Activated T-cell treated with anti-CD3 and anti-CD28 coated beads for 4 hours (primary cell): ENCODE measurements around the gene LRRC8C.

Experiments
- DNase-seq: peaks from one replicate; pipeline ENCODE4 v3.0.0-alpha.2; 2020

The LRRC8C gene

DNA sequence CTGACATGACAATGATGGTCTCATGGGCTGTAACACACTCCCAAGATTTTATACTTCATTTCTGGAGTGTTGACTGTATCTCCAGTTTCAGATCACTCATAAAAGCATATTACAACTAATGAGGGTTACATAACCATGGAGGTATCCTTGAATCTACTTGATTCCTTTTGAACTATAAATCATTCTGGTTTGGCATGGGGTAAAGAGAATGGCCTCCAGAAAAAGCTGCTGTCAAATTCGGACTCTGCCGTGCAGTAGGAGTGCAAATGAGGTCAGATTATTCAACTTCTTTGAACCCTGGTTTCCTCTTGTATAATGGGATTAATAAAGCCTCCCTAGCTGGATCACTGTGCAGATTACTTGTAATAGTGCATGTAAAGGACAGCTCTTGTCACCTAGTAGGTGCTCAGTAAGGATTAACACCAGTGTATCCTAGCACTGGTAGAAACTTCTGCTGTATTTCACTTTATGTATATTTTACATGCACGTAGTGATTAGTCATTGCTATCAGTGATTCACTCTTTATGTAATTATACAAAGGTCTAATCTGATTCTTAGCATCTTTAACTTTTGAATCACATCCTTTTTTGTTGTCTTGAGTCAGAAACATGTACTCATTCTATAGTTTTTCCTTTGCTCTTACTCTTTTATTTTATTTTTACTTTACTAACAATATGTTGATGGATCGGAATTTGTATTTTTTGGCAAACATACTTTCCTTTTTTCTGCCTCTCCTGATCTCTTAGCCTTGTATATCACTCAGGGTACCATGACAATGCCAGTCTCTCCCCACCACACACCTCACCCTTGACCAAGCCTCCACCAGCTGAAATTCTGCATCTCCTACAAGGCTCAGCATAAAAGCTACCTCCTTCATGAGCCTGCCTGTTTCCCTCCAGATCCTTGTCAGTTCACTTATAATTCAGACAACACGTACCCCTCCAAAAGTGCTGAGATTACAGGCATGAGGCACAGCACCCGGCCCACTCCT lies 3.2 kb downstream of the LRRC8C start:
- no peak for DNase-seq

DNA sequence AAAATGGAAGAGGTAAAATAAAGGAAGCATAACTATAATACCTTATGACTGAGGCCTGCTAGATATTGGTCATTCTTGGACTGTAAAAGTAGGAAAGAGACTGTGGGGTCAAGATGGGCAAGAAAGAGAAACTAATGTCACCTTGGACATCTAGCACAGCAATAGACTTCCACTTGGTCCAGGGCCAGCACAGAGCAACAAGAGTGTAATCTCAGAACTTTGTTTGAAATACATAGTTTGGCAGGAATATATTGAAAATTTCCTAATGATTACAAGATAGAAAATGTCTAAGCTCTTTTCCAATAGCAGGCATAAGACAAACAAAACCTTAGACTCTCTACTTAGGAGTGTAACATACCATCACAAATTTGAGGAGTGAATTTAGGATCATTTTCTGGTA lies 4.6 kb downstream of the LRRC8C start:
- no peak for DNase-seq

DNA sequence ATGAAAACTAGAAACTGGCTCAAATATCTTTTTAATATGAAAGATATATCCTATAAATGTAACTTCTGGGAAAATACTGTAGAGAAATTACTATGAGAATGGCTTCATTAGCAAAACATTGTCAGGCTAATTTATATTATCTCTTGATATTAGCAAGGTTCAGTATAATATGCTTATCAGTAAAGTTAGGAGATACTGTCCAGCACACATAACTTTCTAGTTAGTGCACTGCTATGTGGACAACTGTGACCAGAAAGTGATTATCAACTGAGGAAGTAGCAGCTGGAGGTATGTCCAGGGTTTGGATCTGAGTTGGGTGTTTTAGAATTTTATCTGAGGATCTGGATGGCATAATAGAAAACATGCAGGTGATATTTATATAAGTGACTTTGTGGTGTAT lies 7.5 kb downstream of the LRRC8C start:
- DNase-seq, result no peak

DNA sequence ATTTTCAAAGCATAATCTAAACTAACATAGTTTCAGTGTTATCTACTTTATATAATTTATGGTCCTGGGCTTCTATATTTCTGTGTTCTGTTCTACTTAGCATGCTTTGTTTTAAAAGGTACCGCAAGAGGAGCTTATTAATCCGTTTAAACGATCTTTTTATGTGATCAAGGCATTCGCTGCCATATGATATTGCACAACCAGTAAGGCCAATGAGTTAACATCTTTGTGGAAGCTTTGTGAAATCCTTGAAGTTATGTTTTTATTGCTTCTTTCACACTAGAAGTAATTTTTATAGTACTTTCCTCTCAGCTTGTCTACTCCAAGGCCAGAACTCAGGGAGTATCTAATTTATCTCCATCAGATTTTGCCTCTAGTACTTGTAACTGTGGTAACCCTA lies 8.9 kb downstream of the LRRC8C start:
- DNase-seq, result no peak

DNA sequence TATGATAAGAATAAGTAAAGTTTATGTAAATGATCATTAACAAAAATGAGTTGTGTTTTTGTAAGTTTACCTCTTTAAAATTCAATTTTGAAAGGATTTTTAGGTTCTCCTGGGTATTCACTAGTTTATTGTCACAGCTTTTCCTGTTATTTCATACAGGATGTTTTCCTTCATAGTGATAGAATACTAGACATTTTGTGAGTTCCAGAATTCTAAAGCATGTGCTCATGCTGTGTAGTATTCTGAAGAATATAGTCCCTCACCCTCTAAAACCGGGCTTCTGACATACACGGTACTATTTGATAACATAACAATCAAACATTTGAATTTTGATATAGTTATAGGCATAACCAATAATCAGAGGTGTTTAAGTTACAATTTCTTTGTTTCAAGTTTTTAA lies 10.7 kb downstream of the LRRC8C start:
- DNase-seq, result no peak

DNA sequence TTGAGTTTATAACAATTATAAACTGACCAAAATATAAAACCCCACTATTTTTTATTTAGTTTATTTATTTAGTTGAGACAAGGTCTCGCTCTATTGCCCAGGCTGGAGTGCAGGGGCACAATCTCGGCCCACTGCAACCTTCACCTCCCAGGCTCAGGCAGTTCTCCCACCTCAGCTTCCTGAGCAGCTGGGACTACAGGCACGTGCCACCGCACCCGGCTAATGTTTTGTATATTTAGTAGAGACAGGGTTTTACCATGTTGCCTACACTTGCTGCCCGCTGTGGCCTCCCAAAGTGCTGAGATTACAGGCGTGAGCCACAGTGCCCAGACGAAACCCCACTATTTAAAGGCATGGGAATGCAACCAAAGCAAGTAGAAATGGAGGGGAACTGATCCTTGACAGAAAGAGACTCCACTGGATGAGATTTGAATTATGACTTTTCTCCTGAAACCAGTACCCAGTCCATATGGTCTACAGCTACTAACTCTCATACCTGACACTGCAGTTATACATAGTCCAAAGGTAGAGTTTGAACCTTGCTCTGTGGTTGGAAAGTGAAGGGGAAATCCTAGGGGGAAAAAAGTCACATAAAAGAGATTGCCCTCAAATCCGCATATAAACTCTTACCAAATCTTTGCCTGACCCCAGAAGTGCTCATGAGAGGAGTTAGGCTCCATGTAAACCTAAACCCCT lies 11.3 kb downstream of the LRRC8C start:
- DNase-seq, result no peak

DNA sequence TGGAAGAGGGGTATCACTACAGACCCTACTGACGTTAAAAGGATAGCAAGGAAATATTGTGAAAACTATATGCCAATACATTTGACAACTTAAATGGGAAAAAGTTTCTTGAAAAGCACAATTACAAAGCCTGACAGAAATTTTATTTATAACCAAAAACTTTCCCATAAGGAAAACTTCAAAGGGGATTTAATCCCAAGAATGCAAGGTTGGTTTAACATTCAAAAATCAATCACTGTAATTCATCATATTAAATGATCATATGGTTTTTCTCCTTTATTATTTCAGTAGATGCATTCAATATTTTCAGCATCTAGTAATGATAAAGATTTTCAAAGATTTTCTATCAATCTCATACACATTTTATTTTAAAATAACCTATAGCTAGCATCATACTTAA lies 13.3 kb downstream of the LRRC8C start:
- no peak for DNase-seq

DNA sequence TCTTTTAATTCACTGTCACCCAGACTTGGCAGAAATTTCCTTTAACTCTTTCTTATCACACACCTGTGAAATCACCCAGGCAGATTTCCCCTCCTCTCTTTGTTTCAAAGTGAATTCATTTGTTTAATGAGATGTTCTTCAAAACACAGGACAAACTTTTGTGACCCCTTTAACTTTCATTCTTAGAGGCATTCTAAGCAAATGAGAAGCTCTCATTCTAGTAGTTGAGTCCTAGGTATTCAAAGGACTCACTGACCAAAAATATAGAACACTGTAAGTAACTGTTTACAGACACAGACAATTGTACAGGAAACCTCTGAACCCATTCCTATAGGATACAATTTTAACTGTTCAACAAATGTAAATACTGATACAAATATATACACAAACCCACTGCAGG lies 16.9 kb downstream of the LRRC8C start:
- DNase-seq, result no peak

DNA sequence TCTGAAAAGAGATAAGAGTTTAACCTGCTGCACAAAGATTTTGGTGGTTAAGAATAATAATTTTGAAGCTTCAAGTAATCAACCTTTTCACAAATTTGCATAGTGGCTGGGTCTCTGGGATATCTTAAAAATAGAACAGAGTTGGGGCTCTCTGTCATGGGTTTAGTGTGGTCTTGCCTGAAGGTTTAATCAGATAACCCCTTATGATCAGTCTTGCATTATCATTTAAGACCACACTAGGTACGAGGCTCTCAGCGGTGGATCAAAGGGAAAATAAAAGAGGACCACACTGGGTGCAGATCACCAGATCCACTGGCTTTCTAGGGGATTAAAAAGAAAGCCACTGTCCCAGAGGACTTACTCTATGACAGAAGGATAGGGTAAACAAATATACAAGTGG lies 19.5 kb downstream of the LRRC8C start:
- no peak for DNase-seq

DNA sequence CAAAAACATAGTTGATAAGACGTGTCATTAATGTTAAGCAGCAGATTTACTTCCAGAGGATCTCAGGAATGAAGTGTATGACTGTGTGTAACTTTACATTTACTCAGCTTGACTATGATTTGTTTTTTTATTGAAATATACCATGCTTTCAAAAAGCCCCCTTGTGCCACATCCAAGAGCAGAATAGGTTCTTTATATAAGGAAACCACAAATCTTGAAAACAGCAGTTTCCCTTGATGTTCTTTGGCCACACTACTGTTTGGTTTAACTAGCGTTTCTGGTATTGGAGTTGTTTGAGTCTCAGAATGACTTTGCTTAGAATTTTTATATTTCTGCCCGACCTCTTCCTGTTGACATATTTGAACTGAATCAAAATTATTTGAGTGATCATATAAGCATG lies 25.0 kb downstream of the LRRC8C start:
- DNase-seq, result no peak

DNA sequence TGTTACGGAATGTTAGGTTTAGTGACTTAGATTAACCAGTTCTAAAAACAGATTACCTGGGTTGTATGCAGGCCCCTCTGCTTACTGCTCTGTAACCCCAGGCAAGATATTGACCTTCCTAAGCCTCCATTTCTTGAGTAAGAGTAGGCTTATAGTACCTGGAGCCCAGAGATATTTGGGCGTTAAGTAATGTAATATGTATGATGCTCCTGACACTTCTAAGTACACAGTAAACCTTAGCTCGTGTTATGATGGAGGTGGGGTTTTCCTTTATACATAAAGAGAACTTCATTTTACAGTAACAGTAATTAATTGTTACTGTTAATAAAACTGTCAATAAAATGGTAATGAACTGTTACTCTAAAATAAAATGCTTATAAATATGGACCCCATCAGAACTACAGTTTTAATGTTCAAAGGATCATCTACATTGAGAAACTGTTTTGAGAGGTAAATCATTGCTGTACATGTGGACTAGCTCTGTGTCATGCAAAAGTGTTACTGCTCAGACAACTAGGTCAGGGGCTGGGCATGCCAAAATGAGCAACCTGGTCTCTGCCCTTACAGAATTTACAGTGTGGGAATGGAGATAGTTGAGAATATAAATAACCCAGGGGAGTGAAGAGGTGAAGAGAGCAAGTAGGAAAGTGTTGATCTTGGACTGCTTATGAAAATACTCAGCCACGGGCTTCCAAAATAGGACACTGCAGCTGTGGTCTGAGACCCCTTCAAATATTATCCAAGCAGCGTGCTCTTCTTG lies 26.6 kb downstream of the LRRC8C start:
- DNase-seq, result no peak

DNA sequence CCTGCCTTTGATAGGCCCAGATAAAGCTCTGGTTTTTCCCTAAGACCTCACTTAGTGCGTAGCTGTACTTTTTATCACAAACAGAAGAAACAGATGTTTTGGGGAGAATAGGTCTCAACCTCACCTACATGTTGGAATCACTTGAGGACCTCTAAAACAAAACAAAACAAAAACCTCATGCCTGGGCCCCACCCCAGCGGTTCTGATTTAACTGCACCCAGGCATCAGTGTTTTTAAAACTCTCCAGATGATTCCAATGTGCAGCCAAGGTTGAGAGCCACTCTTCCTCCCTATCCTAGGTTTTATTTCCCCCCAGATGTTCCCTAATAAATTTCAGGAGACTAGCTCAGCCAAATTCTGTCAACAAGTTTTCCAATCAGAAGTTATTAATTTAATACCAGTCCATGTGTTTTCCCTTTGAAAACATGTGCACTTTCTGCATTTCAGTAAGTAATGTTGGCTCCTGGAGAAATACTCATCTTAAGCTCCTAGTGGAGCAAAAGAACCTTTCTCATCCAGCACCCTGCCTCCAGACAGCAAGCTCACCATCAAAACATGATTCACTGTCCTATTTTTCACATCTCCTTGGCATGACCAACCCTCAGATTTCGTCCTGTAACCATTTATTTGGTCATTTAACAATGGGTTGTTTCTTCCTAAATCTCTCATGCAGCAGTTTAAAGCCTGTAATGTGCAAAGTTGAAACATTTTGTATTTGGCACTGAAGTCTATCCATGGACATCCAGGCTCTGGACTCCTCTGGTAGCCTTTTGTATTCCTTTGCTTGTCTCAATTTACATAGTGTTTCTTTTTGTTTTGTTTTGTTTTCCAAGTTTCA lies 27.5 kb downstream of the LRRC8C start:
- DNase-seq, result no peak

DNA sequence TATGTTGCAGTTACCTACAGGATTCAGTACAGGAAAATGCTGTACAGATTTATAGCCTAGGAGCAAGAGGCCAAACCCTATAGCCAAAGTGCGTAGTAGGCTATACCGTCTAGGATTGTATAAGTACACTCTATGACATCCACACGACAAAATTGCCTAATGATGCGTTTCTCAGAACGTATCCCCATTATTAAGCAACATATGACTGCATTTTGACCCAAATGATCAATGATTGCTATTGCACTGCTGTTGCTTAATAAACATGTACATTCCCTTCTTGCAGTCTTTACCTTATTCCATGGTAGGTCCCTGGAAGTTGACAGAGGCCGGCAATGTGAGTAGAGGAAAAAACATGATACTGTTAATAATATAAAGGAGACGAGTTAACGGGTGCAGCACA lies 33.0 kb downstream of the LRRC8C start:
- DNase-seq, result no peak

DNA sequence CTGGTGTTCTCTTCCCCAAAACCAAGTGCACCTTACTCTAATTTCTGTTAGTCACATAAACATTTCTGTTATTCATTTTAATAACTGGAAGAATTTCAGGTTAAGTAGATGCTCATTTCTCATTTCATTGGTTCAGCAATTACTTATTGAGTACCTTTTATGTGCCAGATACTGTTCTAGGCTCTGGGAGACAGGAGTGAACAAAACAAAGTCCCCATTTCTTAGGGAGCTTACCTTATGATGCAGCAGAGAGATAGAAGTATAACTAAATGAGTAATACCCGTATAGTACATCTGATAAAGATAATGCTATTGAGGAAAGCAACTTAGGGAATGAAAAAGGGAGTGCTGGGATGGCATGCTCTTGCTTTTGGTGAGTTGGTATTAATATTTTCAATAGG lies 33.7 kb downstream of the LRRC8C start:
- DNase-seq, result no peak

DNA sequence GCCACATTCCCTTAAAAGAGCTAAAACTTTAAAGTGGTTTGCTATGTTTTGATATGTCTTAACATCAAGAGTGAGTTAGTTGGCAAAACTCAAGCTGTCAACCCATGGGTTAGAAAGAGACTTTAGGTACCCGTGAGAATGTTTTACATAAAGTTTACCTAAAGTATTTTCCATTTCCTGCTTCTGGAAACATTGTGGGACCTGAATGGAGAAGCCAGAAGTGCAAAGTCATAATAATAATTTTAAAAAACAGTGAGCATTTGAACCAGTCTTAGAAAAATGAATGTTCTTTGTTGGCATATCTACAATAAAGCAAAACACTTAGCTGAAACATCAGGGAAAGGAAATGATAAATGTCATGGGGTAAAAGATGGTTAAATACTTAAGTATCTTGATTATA lies 34.8 kb downstream of the LRRC8C start:
- no peak for DNase-seq

DNA sequence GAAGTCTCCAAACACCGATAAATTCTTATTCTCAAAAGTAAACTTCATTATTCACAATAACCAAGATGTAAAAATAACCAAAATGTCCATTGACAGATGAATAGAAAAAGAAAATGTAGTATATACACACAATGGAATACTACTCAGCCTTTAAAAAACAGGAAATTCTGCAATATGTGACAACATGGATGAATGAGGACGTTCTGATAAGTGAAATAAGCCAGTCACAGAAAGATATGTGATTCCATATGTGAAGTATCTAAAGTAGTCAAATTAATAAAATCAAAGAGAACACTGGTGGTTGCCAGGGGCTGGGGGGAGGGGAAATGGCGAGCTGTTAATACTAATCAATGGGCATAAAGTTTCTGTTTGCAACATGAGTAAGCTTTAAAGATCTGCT lies 36.0 kb downstream of the LRRC8C start:
- no peak for DNase-seq

DNA sequence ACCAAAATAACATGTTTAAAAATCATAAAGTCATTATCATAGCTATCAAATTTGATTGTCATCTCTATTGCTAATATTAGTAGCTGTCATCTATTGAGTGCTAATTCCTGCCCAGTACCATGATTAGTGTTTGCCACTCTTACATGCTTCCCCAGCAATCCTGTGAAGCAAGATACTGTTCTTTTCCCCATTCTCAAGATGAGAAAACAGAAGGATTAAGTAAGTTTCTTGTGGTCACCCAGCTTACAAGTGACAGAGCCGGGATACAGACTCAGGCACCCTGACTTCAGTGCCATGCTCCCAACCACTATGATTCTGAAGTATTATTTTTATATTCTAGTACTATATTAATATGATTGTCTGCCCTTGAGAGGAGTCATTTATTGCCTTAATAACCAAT lies 36.5 kb downstream of the LRRC8C start:
- DNase-seq, result no peak

DNA sequence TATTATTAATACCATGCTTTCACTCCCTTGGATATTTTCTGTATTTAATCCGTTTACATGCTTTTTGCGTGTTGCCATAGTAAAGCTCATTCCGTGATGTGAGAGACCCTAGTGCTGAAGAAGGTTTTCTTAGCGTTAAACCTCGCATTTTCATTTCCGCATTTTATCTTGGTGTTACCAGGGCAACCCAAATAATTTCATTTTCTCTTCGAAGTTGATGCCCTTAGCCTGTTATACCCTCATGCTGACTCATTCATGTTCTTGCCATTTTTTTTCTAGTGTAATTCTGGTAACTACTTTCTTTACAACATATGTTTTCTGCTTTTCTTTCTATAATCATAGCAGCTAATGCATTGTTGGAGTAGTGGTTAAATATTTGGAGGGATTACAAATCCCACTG lies 37.2 kb downstream of the LRRC8C start:
- no peak for DNase-seq

DNA sequence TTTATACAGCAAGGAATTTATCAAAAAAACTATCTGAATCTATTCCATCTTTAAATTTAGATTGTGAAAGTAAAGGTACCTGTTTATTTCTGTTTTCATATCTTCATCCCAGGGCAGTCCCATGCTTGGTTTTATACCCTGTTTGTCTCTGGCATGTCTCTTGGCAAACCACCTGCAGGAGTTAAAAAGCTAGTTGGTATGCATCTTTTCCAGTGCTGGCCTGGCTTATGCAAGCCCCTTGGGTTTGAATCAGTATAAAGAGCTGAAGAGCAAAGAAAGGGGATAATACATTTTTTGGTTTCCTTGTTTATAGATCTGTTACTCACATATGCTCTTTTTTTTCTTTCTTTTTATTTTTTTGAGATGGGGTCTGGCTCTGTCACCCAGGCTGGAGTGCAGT lies 37.8 kb downstream of the LRRC8C start:
- no peak for DNase-seq

DNA sequence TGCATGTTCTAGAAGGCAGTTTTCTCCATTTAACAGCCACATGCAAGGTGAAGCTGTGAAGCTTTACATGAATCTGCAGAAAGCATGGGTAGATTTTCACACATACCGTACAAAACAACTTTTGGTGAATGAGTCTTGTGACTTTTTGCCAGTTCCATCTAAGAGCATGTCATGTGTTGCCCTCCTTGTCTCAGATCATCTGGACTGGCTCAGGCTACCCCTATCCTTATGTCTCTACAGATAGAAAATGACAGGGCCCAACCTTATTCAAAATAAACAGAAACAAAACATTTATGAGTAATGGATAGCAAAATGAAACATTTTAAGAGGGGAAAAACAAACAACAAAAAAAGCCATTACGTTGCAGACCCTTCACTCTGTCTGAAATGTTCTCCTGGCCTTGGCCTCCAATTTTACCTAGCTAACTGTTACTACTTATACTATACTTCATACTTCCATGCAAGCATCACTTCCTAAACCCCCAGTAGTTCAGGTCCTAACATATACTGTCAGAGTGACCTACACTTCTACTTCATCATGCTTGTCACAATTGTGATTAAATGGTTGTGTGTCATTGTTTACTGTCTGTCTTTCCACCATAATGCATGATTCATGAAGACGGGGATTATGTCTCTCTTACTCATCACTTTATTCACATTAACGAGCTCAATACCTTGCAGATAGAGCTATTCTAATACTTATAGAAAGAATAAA lies 39.0 kb downstream of the LRRC8C start:
- no peak for DNase-seq

DNA sequence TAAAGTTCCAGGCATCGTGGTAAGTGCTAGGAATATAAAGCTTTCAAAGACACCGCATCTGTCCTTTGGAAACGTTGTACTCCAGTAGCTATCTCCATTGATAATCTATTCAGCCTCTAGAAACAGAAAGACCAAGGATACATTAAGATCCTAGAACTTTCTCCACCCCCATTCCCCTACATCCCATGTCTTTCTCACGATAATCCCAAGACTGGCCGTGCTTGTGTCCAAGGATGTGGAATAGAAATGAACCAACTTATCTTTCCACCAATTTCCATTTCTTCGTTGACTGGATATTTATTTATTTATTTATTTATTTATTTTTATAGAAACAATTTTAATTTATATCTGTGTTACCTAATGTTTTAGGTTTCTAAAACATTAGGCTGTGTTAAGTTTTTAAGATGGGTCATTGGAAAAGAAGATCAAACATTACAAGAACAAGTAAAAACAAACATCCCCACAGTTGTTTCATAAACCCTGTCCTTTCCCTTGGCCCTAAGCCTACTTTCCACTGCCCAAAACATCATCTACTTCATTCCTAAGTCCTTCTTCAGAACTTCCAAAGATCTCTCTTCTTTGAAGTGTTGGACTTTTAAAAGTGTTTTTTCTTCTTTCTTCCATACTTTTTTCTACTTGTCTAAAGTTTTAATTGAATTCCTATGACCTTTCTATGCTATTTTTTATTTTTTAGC lies 39.7 kb downstream of the LRRC8C start:
- DNase-seq, result no peak
